Activated T-cell treated with anti-CD3 and anti-CD28 coated beads, Interleukin-2, amount 50 U/mL, for 48 hours (primary cell): ENCODE measurements around the gene MEIOSIN.

Source experiments
- DNase-seq, 2 experiments: peaks; one replicate each; pipeline ENCODE4 v3.0.0-alpha.2; 2020

Gene MEIOSIN

GRCh38 chr19:45804140-45804958, 71.1 kb downstream of the MEIOSIN start:
- DNase-seq = no peak

GRCh38 chr19:45804959-45805230, 71.7 kb downstream of the MEIOSIN start:
- no peak for DNase-seq

DNA sequence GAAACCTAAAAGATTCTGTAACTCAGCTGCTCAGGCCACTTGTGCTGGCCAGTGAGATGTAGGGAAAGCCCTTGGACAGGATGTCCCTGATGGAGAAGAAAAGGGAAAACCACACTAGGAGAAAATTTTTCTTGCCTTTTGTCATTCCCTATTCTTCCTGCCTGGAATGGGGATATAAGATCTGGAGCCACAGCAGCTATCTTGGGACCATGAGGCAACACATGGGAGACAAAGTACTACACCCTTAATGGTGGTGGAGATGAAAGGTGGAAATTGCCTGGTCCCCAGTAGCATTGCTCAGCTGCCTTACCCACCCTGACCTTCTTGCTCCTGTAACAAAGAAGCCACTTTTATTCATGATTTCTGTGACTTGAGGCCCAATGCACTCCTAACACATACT, 72.5 kb downstream of the MEIOSIN start:
- DNase-seq = no peak

- DNase-seq = no peak
Measured at GRCh38 chr19:45809643-45810159, 76.5 kb downstream of the MEIOSIN start.

DNA sequence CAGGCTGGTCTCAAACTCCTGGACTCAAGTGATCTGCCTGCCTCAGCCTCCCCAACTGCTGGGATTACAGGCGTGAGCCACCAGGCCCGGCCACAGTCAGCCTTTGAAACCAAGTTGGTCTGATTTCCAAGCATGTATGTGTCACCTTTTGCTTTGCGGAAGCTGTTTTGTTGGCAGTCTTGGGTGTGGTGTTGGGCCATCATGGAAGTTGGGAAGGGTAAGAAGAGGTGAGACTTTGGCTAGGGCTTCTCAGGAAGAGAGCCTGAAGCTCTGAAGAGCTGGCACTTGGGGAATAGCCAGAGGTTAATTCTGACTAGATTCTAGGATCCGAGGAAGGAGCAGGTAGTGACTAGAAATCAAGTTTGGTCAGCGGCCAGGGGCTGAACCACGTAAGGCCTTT, 79.1 kb downstream of the MEIOSIN start:
- DNase-seq = no peak
